Stimulated activated CD8-positive, alpha-beta memory T cell treated with anti-CD3 and anti-CD28 coated beads, Interleukin-12 subunit alpha, Interleukin-12 subunit beta, amount 100 ng/mL, for 1 hour (primary cell): ENCODE results near the gene ZNHIT1.
"Not testable (repeated sequence)": the region's sequence is repeated elsewhere in the genome, so short reads cannot be mapped to it uniquely, and the experiment has no call there.

Source experiments
- DNase-seq: peaks from one replicate; pipeline ENCODE4 v3.0.0-alpha.2; 2020; ENCODE audit warnings: low read depth

ZNHIT1 gene

GRCh38 chr7:101186844-101187428, 31.0 kb upstream of the ZNHIT1 start:
- DNase-seq, result no peak

GRCh38 chr7:101189109-101189508, 28.9 kb upstream of the ZNHIT1 start:
- DNase-seq, result no peak

GRCh38 chr7:101195884-101196283, 22.1 kb upstream of the ZNHIT1 start:
- no peak for DNase-seq

GRCh38 chr7:101197991-101198390, 20.0 kb upstream of the ZNHIT1 start:
- no peak for DNase-seq

- no peak for DNase-seq
Measured at GRCh38 chr7:101198476-101198875, 19.5 kb upstream of the ZNHIT1 start.

- not testable (repeated sequence) for DNase-seq
Measured at GRCh38 chr7:101199522-101199921, 18.4 kb upstream of the ZNHIT1 start.

- no peak for DNase-seq
Measured at GRCh38 chr7:101200504-101200861, 17.5 kb upstream of the ZNHIT1 start.

GRCh38 chr7:101200862-101201599, 16.9 kb upstream of the ZNHIT1 start, which contains the start of gene MOGAT3:
TSS of gene MOGAT3 (minus strand) at chr7:101201036. CDS start at chr7:101200854, 182 bp downstream.
- no peak for DNase-seq

- no peak for DNase-seq
Measured at GRCh38 chr7:101201695-101202602, 16.0 kb upstream of the ZNHIT1 start.

GRCh38 chr7:101202603-101202918, 15.4 kb upstream of the ZNHIT1 start:
- no peak for DNase-seq

GRCh38 chr7:101203740-101204738, 13.9 kb upstream of the ZNHIT1 start:
- not testable (repeated sequence) for DNase-seq

- no peak for DNase-seq
Measured at GRCh38 chr7:101205901-101206664, 11.9 kb upstream of the ZNHIT1 start.

- DNase-seq, result no peak
Measured at GRCh38 chr7:101206665-101207042, 11.3 kb upstream of the ZNHIT1 start.

GRCh38 chr7:101207459-101207858, 10.5 kb upstream of the ZNHIT1 start:
- no peak for DNase-seq

GRCh38 chr7:101208794-101209193, 9.2 kb upstream of the ZNHIT1 start:
- DNase-seq, result no peak

GRCh38 chr7:101210143-101210542, 7.8 kb upstream of the ZNHIT1 start:
- DNase-seq, result no peak

- DNase-seq, result no peak
Measured at GRCh38 chr7:101211501-101211900, 6.5 kb upstream of the ZNHIT1 start.

- no peak for DNase-seq
Measured at GRCh38 chr7:101212014-101212413, 6.0 kb upstream of the ZNHIT1 start.

- DNase-seq, result no peak
Measured at GRCh38 chr7:101216001-101216859, 1.7 kb upstream of the ZNHIT1 start.

- DNase-seq, result no peak
Measured at GRCh38 chr7:101216860-101217387, 1.0 kb upstream of the ZNHIT1 start.
